Fibroblast of lung (primary cell): ENCODE measurements around the gene CCR7. TPM values are rescaled to one million over a fixed set of nuclear protein-coding genes. Genes with fewer than 3 reads are reported as not detected.
"Not testable (repeated sequence)": the region's sequence is repeated elsewhere in the genome, so short reads cannot be mapped to it uniquely, and the experiment has no call there.

Source experiments
- DNase-seq, 2 donors: peaks; one replicate each; pipeline versions ENCODE4 v3.0.0 to v3.0.0-alpha.2; 2010; ENCODE audit warnings: low read depth in 2 of 2
- H2AFZ ChIP-seq: 2 replicates; pipeline ENCODE4 v1.5.1; 2012; ENCODE audit warnings: low read length, control low read depth, inconsistent platforms
- H3K27ac ChIP-seq: 2 replicates; pipeline ENCODE4 v1.5.1; 2011; ENCODE audit warnings: low read length, control low read depth; ENCODE audit not compliant: insufficient read depth
- H3K27me3 ChIP-seq: 2 replicates; pipeline ENCODE4 v1.5.1; 2011; ENCODE audit warnings: mild to moderate bottlenecking, low read length; ENCODE audit not compliant: control insufficient read depth, insufficient read depth
- H3K36me3 ChIP-seq: 2 replicates; pipeline ENCODE4 v1.5.1; 2011; ENCODE audit warnings: low read length; ENCODE audit not compliant: control insufficient read depth, insufficient read depth
- H3K4me1 ChIP-seq: 2 replicates; pipeline ENCODE4 v1.5.1; 2011; ENCODE audit warnings: low read length; ENCODE audit not compliant: control insufficient read depth, insufficient read depth; ENCODE audit errors: extremely low read depth
- H3K4me2 ChIP-seq: 2 replicates; pipeline ENCODE4 v1.5.1; 2011; ENCODE audit warnings: low read length, control low read depth; ENCODE audit not compliant: insufficient read depth; ENCODE audit errors: extremely low read depth
- H3K4me3 ChIP-seq, 4 experiments: fragments of 200-600 bp in 1 of 4; sonication (generic) in 1 of 4; replicated peaks in 1 of 4; 2 replicates each; pipeline ENCODE4 v1.5.1; 2011 to 2016; ENCODE audit warnings: low read length in 4 of 4, low read depth in 3 of 4, mild to moderate bottlenecking in 3 of 4, control low read depth in 2 of 4, inconsistent platforms in 1 of 4, mixed read lengths in 1 of 4; ENCODE audit not compliant: insufficient read depth in 1 of 4; ENCODE audit errors: control extremely low read depth in 1 of 4
- H3K79me2 ChIP-seq: 2 replicates; pipeline ENCODE4 v1.5.1; 2012; ENCODE audit warnings: mild to moderate bottlenecking, low read length, inconsistent platforms; ENCODE audit not compliant: control insufficient read depth, insufficient read depth
- H3K9ac ChIP-seq: 2 replicates; pipeline ENCODE4 v1.5.1; 2011; ENCODE audit warnings: mild to moderate bottlenecking, low read length, control low read depth; ENCODE audit not compliant: insufficient read depth
- H3K9me3 ChIP-seq: 2 replicates; pipeline ENCODE4 v1.5.1; 2012; ENCODE audit warnings: low read depth, low read length; ENCODE audit not compliant: control insufficient read depth, insufficient read depth
- H4K20me1 ChIP-seq: 2 replicates; pipeline ENCODE4 v1.5.1; 2011; ENCODE audit warnings: low read length; ENCODE audit not compliant: control insufficient read depth, insufficient read depth; ENCODE audit errors: extremely low read depth
- CTCF ChIP-seq, 2 donors: IDR thresholded peaks in 1 of 2; conservative IDR thresholded peaks in 1 of 2; 1 replicate in 1 of 2; 2 replicates in 1 of 2; pipeline ENCODE4 v1.5.1; 2011 to 2012; ENCODE audit warnings: low read length in 2 of 2, control low read depth in 1 of 2, inconsistent platforms in 1 of 2, low read depth in 1 of 2, mild to moderate bottlenecking in 1 of 2
- EZH2 ChIP-seq: IDR thresholded peaks from 2 replicates; pipeline ENCODE4 v1.5.1; 2012; ENCODE audit warnings: low read length, control low read depth, mild to moderate bottlenecking; ENCODE audit errors: missing control alignments
- polyA plus RNA-seq, 2 donors: library from polyadenylated mRNA; depleted of rRNA in 1 of 2; stranded (reverse) in 1 of 2; unstranded in 1 of 2; fragments of >200 nt; gene quantifications; 2 replicates each; pipeline ENCODE4 v1.2.1, GENCODE V29; 2011 to 2012; ENCODE audit warnings: missing spikeins in 1 of 2
- total RNA-seq: library from RNA; depleted of rRNA; stranded (reverse); fragments of >200 nt; gene quantifications from 2 replicates; pipeline ENCODE4 v1.2.1, GENCODE V29; 2014

CCR7 gene
- total and polyA plus RNA-seq, 2 donors (not counting 1 experiment from before 2014, with no cell fraction given), result under 0.01 to 0.10 TPM

GRCh38 chr17:40577611-40578065, 12.4 kb upstream of the CCR7 start:
- Histone ChIP-seq H3K9me3 (no peaks in the 10 kb centered on the region), H3K36me3 (no peaks in the 10 kb centered on the region), H3K79me2 (no peaks in the 10 kb centered on the region), H3K27ac (no peak overlapping the region), H4K20me1 (no peaks in the 10 kb centered on the region), H3K27me3 (peaks cover 20% of the 10 kb centered on the region), H3K4me3 (no peak overlapping the region), H3K4me2 (no peak overlapping the region), H2AFZ (no peak overlapping the region), H3K9ac (no peak overlapping the region), H3K4me1 (no peaks in the 10 kb centered on the region)
- TF ChIP-seq EZH2 (no peak), CTCF (conservative IDR thresholded peaks at IDR 0.05 in 1 of 2, IDR thresholded peaks at IDR 0.05 in 1 of 2; ENCODE audit: low read depth in 1 of 2, low read length in 2 of 2) (no peak)
- DNase-seq, result no peak

DNA sequence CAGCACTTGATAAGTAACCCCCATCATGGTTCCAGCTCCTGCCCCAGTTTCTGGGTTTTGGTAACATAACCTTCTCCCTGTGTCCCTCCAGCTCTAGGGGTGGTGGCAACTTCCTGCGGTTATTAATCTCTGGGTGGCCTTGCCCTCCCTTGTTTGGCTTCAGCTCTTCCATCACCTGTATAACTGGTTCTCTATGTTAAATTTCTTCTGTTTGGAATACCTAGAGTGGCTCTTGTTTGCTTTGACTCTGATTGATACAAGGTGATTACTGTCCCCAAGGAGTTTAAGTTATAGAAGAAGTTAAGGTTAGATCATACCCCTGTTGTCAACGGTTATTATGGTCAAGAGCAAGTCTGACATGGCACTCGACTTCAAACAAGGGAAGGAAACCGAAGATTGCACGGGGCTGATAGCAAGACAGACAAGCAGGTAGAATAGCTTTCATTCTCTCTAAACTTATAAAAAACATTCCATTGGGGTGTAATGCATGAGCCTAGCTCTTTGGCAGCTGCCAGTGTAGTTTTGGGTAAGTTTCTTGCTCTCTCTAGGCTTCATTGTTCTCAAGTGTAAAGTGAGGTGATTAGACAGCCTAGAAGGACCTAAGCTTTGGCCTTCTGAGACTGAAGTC, 11.0 kb upstream of the CCR7 start:
- Histone ChIP-seq H3K79me2 (no peaks in the 10 kb centered on the region), H3K4me2 (no peak overlapping the region), H3K36me3 (no peaks in the 10 kb centered on the region), H3K4me1 (no peaks in the 10 kb centered on the region), H3K9me3 (no peaks in the 10 kb centered on the region), H3K27ac (no peak overlapping the region), H4K20me1 (no peaks in the 10 kb centered on the region), H3K27me3 (peaks cover 11% of the 10 kb centered on the region), H2AFZ (no peak overlapping the region), H3K4me3 (no peak overlapping the region), H3K9ac (no peak overlapping the region)
- TF ChIP-seq EZH2, result no peak
- TF ChIP-seq CTCF (conservative IDR thresholded peaks at IDR 0.05 in 1 of 2, IDR thresholded peaks at IDR 0.05 in 1 of 2; ENCODE audit: low read depth in 1 of 2, low read length in 2 of 2), result no peak
- no peak for DNase-seq

GRCh38 chr17:40574292-40574691, 9.0 kb upstream of the CCR7 start:
- no peaks in the 10 kb centered on the region for H4K20me1 ChIP-seq
- no peak overlapping the region for H2AFZ ChIP-seq
- H3K4me3 ChIP-seq, result no peak overlapping the region
- TF ChIP-seq CTCF (conservative IDR thresholded peaks at IDR 0.05 in 1 of 2, IDR thresholded peaks at IDR 0.05 in 1 of 2; ENCODE audit: low read depth in 1 of 2, low read length in 2 of 2), result no peak
- no peak for TF ChIP-seq EZH2
- no peak overlapping the region for H3K4me2 ChIP-seq
- H3K79me2 ChIP-seq, result no peaks in the 10 kb centered on the region
- no peaks in the 10 kb centered on the region for H3K4me1 ChIP-seq
- peaks cover 7% of the 10 kb centered on the region for H3K27me3 ChIP-seq
- no peak overlapping the region for H3K9ac ChIP-seq
- no peaks in the 10 kb centered on the region for H3K9me3 ChIP-seq
- H3K36me3 ChIP-seq, result no peaks in the 10 kb centered on the region
- H3K27ac ChIP-seq, result no peak overlapping the region
- DNase-seq, result no peak

- not testable (repeated sequence) for H3K4me1 ChIP-seq, H2AFZ ChIP-seq
Measured at GRCh38 chr17:40572245-40572993, 7.1 kb upstream of the CCR7 start.

More at GRCh38 chr17:40572245-40572993, 7.1 kb upstream of the CCR7 start:
- not testable (repeated sequence) for H4K20me1 ChIP-seq, DNase-seq, H3K27ac ChIP-seq, H3K9ac ChIP-seq, H3K9me3 ChIP-seq, H3K79me2 ChIP-seq, H3K4me3 ChIP-seq, H3K36me3 ChIP-seq, H3K4me2 ChIP-seq
- H3K27me3 ChIP-seq, result peaks cover 11% of the 10 kb centered on the region
